GM12878 (cell line): ENCODE data around the gene ISLR2. TPM values are rescaled to one million over a fixed set of nuclear protein-coding genes. Genes with fewer than 3 reads are reported as not detected.

Experiments used
- ATAC-seq: fragments of 200-7000 bp; cut with Tn5 transposase; 3 replicates; pipeline ENCODE4 v1.9.1; 2020; ENCODE audit warnings: mild to moderate bottlenecking, moderate library complexity
- BruUV-seq: library from RNA; stranded (reverse); fragments of 400-500 nt; replicated peaks from 2 replicates; lab custom pipeline; 2021; lab: Mats Ljungman, UMichigan
- CTCF ChIA-PET: fragments of 300-600 bp; sonication (Branson Sonifier 250); formaldehyde crosslinking; extraction: SDS; loops from one replicate; lab custom pipeline; 2021; ENCODE audit warnings: inconsistent platforms; lab: Yijun Ruan, JAX
- POLR2A ChIA-PET: fragments of 350-600 bp; formaldehyde crosslinking; extraction: SDS; loops from one replicate; lab custom pipeline; 2021; ENCODE audit warnings: inconsistent platforms; lab: Charles Lee
- RAD21 ChIA-PET: fragments of 300-600 bp; sonication (Branson Sonifier 250); formaldehyde crosslinking; loops from one replicate; lab custom pipeline; 2023; ENCODE audit warnings: antibody characterized with exemption; ENCODE audit not compliant: unreplicated experiment; lab: Charles Lee
- SMC1A ChIA-PET: fragments of 300-600 bp; sonication (Branson Sonifier 250); formaldehyde crosslinking; loops from one replicate; lab custom pipeline; 2023; ENCODE audit not compliant: unreplicated experiment, uncharacterized antibody; lab: Charles Lee
- DNase-seq: peaks from one replicate; pipeline ENCODE4 v3.0.0-alpha.2; 2011; ENCODE audit warnings: low read depth, low spot score
- FAIRE-seq: peaks from 3 replicates; lab custom pipeline; 2011; peaks lifted over from hg19 to GRCh38; lab: Jason Lieb, UNC
- H2AFZ ChIP-seq: 2 replicates; pipeline ENCODE4 v1.6.0; 2011; ENCODE audit warnings: low read depth, low read length, control low read depth; ENCODE audit not compliant: control insufficient read depth
- H3K27ac ChIP-seq: 2 replicates; pipeline ENCODE4 v1.5.1; 2011; ENCODE audit warnings: control low read depth; ENCODE audit not compliant: control insufficient read depth, insufficient read depth
- H3K27me3 ChIP-seq, 2 experiments: replicated peaks in 1 of 2; 2 replicates each; pipeline versions ENCODE4 v1.6.0 to v1.6.1; 2011; ENCODE audit warnings: low read length in 1 of 2; ENCODE audit not compliant: control insufficient read depth in 2 of 2, insufficient read depth in 2 of 2
- H3K36me3 ChIP-seq, 2 experiments: 2 replicates each; pipeline ENCODE4 v1.5.1; 2011; ENCODE audit warnings: low read length in 1 of 2; ENCODE audit not compliant: control insufficient read depth in 2 of 2, insufficient read depth in 2 of 2
- H3K4me1 ChIP-seq: 2 replicates; pipeline ENCODE4 v1.6.1; 2011; ENCODE audit warnings: mild to moderate bottlenecking, low read length, moderate library complexity, mixed read lengths; ENCODE audit not compliant: control insufficient read depth, insufficient read depth
- H3K4me2 ChIP-seq: 2 replicates; pipeline ENCODE4 v1.6.0; 2011; ENCODE audit warnings: control low read depth; ENCODE audit not compliant: control insufficient read depth, insufficient read depth
- H3K4me3 ChIP-seq: fragments of 200-600 bp; sonication (generic); 2 replicates; pipeline ENCODE4 v1.5.1; 2016
- H3K79me2 ChIP-seq: 2 replicates; pipeline ENCODE4 v1.6.0; 2011; ENCODE audit warnings: low read length; ENCODE audit not compliant: control insufficient read depth, insufficient read depth
- H3K9ac ChIP-seq: 2 replicates; pipeline ENCODE4 v1.8.0; 2011; ENCODE audit warnings: low read length, control low read depth, mixed read lengths; ENCODE audit not compliant: control insufficient read depth, insufficient read depth
- H3K9me3 ChIP-seq: replicated peaks from 3 replicates; pipeline ENCODE4 v1.5.1; 2011; ENCODE audit warnings: mild to moderate bottlenecking, low read length; ENCODE audit not compliant: control insufficient read depth, insufficient read depth
- H4K20me1 ChIP-seq: 2 replicates; pipeline ENCODE4 v1.6.0; 2011; ENCODE audit not compliant: control insufficient read depth, insufficient read depth
- FOS ChIP-seq: IDR thresholded peaks from 3 replicates; pipeline ENCODE4 v1.6.1; 2011; ENCODE audit warnings: borderline replicate concordance; ENCODE audit not compliant: insufficient read length; ENCODE audit errors: extremely low read depth
- MEF2B ChIP-seq: fragments of 450-650 bp; IDR thresholded peaks from 2 replicates; pipeline ENCODE4 v1.6.1; 2018; ENCODE audit warnings: mild to moderate bottlenecking, moderate library complexity; ENCODE audit not compliant: partially characterized antibody, poor library complexity, severe bottlenecking
- MXI1 ChIP-seq: fragments of 150-350 bp; IDR thresholded peaks from 2 replicates; pipeline ENCODE4 v1.6.1; 2011; ENCODE audit warnings: low read depth, mild to moderate bottlenecking, inconsistent platforms, low read length, improper control_type of control experiment
- POLR2A ChIP-seq: IDR thresholded peaks from 2 replicates; pipeline ENCODE4 v1.6.1; 2011; ENCODE audit warnings: low read depth, mild to moderate bottlenecking, low read length
- POLR2AphosphoS5 ChIP-seq: IDR thresholded peaks from 2 replicates; pipeline ENCODE4 v1.6.1; 2011; ENCODE audit warnings: mild to moderate bottlenecking, low read length, inconsistent platforms
- RAD51 ChIP-seq: fragments of 450-650 bp; IDR thresholded peaks from 2 replicates; pipeline ENCODE4 v1.6.1; 2016; ENCODE audit warnings: moderate library complexity, mild to moderate bottlenecking, inconsistent platforms
- RBBP5 ChIP-seq: fragments of 200-600 bp; sonication (generic); conservative IDR thresholded peaks from 2 replicates; pipeline ENCODE4 v1.6.1; 2016
- RELA ChIP-seq: fragments of 450-650 bp; IDR thresholded peaks from 2 replicates; pipeline ENCODE4 v1.8.0; 2014; ENCODE audit warnings: borderline replicate concordance; ENCODE audit not compliant: partially characterized antibody
- SPI1 ChIP-seq: IDR thresholded peaks from 2 replicates; pipeline ENCODE4 v1.6.1; 2011; ENCODE audit warnings: low read depth, mild to moderate bottlenecking, low read length, moderate library complexity, borderline replicate concordance; ENCODE audit not compliant: insufficient read depth
- SUPT20H ChIP-seq: IDR thresholded peaks from 2 replicates; pipeline ENCODE4 v1.6.1; 2011; ENCODE audit warnings: low read depth, mild to moderate bottlenecking, low read length, moderate library complexity, borderline replicate concordance; ENCODE audit not compliant: control insufficient read depth
- TCF7 ChIP-seq: IDR thresholded peaks from 2 replicates; pipeline ENCODE4 v1.6.1; 2014; ENCODE audit warnings: antibody characterized with exemption, borderline replicate concordance
- WGBS: methylation state at CpG from one replicate; pipeline ENCODE4 v1.1.6; 2016; ENCODE audit warnings: low lambda C conversion rate; ENCODE audit not compliant: insufficient replicate concordance, insufficient coverage; ENCODE audit errors: missing lambda C conversion rate; 5-methylcytosine and 5-hydroxymethylcytosine counted together
- in situ Hi-C: fragments of 300-500 bp; cut with MboI; formaldehyde crosslinking; loops from 9 replicates; pipeline ENCODE4 v1.14.3; 2018; ENCODE audit warnings: mixed read lengths
- intact Hi-C: fragments of 100-400 bp; cut with micrococcal nuclease; formaldehyde crosslinking; loops from one replicate; pipeline ENCODE4 v1.14.2; 2022; ENCODE audit not compliant: unreplicated experiment
- polyA plus RNA-seq, 11 experiments: library from polyadenylated mRNA; depleted of rRNA in 4 of 11; unstranded in 6 of 11; stranded (reverse) in 5 of 11; fragments of >200 nt; fragmentation: Nextera tagmentation in 4 of 11; fragmentation: Illumina TruSeq in 1 of 11; extraction: Ambion mirVana in 4 of 11; extraction: Trizol in 1 of 11; gene quantifications; 1 replicate in 1 of 11; 2 replicates in 10 of 11; pipeline versions ENCODE4 v1.2.1 to v1.2.3, GENCODE V29; 2011 to 2016; ENCODE audit warnings: inconsistent platforms in 2 of 11, missing spikeins in 2 of 11, low read depth in 1 of 11
- total RNA-seq, 4 experiments: library from RNA; depleted of rRNA in 3 of 4; stranded (reverse); fragments of >200 nt in 3 of 4; fragmentation: Illumina TruSeq in 1 of 4; extraction: Trizol in 1 of 4; gene quantifications; 2 replicates each; pipeline versions ENCODE4 v1.2.1 to v1.2.3, GENCODE V29; 2013 to 2021
- TF ChIP-seq, protein P1 (sequence below): IDR thresholded peaks from 2 replicates; pipeline ENCODE4 v1.6.1; 2012; ENCODE audit warnings: low read depth, low read length, improper control_type of control experiment
- TF ChIP-seq, protein P2 (sequence below): fragments of 450-650 bp; IDR thresholded peaks from 2 replicates; pipeline ENCODE4 v1.6.1; 2017; ENCODE audit warnings: antibody characterized with exemption, mild to moderate bottlenecking, moderate library complexity
- TF ChIP-seq, protein P3 (sequence below): fragments of 450-650 bp; IDR thresholded peaks from 2 replicates; pipeline ENCODE4 v1.6.1; 2014; ENCODE audit warnings: mild to moderate bottlenecking
- TF ChIP-seq, protein P4 (sequence below): IDR thresholded peaks from 2 replicates; pipeline ENCODE4 v1.6.1; 2011; ENCODE audit warnings: mild to moderate bottlenecking, low read depth, low read length, moderate library complexity; ENCODE audit not compliant: insufficient replicate concordance

Gene ISLR2
- total and polyA plus RNA-seq, 10 of the 15 experiments (the other 5 are each of a cell fraction or from before 2014, with no cell fraction given), result 0.04 to 0.21 (median 0.07) TPM; not detected in 4

DNA sequence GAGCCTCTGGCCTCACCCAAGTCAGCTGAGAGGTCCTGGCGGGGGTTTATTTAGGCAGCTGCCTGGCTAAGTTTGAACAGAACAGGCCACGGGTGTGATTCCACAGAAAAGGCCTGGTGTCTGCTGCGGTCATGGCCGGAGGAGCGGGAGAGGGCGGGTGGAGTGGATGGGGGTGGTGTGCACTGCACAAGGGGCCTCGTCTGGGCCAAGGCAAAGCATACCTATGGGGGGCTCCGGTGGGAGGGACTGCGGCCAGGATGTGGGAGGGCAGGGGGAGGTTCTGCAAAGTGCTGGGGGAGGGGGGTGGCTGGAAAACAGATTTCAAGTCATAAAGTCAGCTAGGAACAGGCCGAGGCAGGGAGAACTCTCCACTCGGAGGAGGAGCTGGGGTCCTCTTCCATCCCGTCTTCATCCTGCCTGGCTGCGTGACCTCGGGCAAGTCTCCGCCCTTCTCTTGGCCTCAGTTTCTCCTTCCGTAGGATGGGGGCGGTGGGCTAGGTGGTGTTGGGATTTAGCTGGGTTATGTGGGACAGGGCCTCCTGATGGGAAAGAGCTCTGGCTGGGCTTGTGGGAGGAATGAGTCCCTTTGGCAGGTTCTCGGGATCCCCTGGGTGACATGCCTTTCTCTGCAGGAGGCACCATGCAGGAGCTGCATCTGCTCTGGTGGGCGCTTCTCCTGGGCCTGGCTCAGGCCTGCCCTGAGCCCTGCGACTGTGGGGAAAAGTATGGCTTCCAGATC, 44.0 kb downstream of the ISLR2 start:
- no peaks in the 10 kb centered on the region for H3K79me2 ChIP-seq
- H3K4me2 ChIP-seq, result no peak overlapping the region
- H3K9ac ChIP-seq, result no peak overlapping the region
- no peak overlapping the region for H2AFZ ChIP-seq
- in situ Hi-C loops (no loop called here), intact Hi-C loops (no loop called here)
- ChIA-PET POLR2A (no interaction called here), CTCF (no interaction called here), SMC1A (no interaction called here), RAD21 (no interaction called here)
- peaks cover 13% of the 10 kb centered on the region for H3K4me1 ChIP-seq
- no peaks in the 10 kb centered on the region for H4K20me1 ChIP-seq
- ATAC-seq (no peak), DNase-seq (no peak), FAIRE-seq (no peak)
- no peak overlapping the region for H3K4me3 ChIP-seq
- H3K27ac ChIP-seq, result no peak overlapping the region
- no peaks in the 10 kb centered on the region for H3K9me3 ChIP-seq
- WGBS, result 59% methylated on average over 15 of the region's 20 CpGs
- H3K27me3 ChIP-seq, result no peaks in the 10 kb centered on the region
- H3K36me3 ChIP-seq, result no peaks in the 10 kb centered on the region
- no TSS peak for BruUV-seq
- TF ChIP-seq RELA, result no peak
- TF ChIP-seq SUPT20H, result no peak
- TF ChIP-seq, protein P1, sequence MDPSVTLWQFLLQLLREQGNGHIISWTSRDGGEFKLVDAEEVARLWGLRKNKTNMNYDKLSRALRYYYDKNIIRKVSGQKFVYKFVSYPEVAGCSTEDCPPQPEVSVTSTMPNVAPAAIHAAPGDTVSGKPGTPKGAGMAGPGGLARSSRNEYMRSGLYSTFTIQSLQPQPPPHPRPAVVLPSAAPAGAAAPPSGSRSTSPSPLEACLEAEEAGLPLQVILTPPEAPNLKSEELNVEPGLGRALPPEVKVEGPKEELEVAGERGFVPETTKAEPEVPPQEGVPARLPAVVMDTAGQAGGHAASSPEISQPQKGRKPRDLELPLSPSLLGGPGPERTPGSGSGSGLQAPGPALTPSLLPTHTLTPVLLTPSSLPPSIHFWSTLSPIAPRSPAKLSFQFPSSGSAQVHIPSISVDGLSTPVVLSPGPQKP, result no peak
- no peak for TF ChIP-seq TCF7
- no peak for TF ChIP-seq POLR2AphosphoS5
- TF ChIP-seq POLR2A, result no peak
- TF ChIP-seq RAD51, result no peak
- TF ChIP-seq, protein P2, sequence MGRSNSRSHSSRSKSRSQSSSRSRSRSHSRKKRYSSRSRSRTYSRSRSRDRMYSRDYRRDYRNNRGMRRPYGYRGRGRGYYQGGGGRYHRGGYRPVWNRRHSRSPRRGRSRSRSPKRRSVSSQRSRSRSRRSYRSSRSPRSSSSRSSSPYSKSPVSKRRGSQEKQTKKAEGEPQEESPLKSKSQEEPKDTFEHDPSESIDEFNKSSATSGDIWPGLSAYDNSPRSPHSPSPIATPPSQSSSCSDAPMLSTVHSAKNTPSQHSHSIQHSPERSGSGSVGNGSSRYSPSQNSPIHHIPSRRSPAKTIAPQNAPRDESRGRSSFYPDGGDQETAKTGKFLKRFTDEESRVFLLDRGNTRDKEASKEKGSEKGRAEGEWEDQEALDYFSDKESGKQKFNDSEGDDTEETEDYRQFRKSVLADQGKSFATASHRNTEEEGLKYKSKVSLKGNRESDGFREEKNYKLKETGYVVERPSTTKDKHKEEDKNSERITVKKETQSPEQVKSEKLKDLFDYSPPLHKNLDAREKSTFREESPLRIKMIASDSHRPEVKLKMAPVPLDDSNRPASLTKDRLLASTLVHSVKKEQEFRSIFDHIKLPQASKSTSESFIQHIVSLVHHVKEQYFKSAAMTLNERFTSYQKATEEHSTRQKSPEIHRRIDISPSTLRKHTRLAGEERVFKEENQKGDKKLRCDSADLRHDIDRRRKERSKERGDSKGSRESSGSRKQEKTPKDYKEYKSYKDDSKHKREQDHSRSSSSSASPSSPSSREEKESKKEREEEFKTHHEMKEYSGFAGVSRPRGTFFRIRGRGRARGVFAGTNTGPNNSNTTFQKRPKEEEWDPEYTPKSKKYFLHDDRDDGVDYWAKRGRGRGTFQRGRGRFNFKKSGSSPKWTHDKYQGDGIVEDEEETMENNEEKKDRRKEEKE, result no peak
- no peak for TF ChIP-seq MXI1
- TF ChIP-seq RBBP5, result no peak
- no peak for TF ChIP-seq FOS
- TF ChIP-seq SPI1, result no peak
- TF ChIP-seq MEF2B, result no peak
- TF ChIP-seq, protein P3, sequence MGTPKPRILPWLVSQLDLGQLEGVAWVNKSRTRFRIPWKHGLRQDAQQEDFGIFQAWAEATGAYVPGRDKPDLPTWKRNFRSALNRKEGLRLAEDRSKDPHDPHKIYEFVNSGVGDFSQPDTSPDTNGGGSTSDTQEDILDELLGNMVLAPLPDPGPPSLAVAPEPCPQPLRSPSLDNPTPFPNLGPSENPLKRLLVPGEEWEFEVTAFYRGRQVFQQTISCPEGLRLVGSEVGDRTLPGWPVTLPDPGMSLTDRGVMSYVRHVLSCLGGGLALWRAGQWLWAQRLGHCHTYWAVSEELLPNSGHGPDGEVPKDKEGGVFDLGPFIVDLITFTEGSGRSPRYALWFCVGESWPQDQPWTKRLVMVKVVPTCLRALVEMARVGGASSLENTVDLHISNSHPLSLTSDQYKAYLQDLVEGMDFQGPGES, result no peak
- TF ChIP-seq, protein P4, sequence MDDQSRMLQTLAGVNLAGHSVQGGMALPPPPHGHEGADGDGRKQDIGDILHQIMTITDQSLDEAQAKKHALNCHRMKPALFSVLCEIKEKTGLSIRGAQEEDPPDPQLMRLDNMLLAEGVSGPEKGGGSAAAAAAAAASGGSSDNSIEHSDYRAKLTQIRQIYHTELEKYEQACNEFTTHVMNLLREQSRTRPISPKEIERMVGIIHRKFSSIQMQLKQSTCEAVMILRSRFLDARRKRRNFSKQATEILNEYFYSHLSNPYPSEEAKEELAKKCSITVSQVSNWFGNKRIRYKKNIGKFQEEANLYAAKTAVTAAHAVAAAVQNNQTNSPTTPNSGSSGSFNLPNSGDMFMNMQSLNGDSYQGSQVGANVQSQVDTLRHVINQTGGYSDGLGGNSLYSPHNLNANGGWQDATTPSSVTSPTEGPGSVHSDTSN, result no peak
